ENCODE results near the gene SPATA12. TPM values are rescaled to one million over a fixed set of nuclear protein-coding genes. Genes with fewer than 3 reads are reported as not detected.

Gene SPATA12
- total and polyA plus RNA-seq, 12 donors = not detected

DNA sequence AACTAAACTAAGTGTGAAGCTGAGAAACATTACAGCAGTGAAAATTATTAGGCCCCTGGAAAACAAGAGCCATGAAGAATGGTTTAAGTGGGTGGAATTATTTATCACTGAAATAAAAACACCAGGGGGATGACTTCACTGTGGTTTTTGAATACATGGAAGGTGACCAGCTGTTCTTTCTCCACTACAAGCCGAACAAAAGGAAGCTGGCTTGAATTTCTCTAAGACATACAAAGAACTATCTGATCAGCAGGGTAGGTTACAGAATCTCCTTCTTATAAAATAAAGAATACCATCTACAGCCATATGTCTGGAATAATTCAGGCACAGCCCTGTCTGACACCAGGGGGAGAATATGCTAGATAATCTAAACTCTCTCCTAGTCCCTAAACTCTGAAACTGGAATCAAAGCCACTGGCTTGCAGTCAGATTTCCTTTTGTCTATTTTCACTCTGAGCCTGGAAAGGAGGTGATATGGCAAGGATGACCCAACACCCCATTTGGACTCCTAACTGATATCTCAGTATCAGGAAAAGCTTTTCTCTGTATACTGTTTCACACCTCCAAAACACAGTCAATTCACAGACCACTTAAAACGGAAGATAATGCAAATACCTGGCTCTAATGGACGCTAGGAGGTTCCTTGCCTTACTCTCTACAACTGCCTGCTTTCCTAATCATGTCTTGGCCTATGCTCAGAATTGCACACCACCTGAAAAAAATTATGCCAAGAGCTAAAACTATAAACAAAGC, 31.2 kb downstream of the SPATA12 start:
- intact Hi-C loops (cut with DNase I) = loop anchor here in 1 of 10 donors (10.0 kb wide), 1 partner anchor 133 kb away; the partner anchor contains the start of gene APPL1
- Histone ChIP-seq H3K4me3 (no peak overlapping the region), H3K27me3 (no peaks in the 10 kb centered on the region), H3K9me3 (no peaks in the 10 kb centered on the region), H3K27ac (peak overlapping the region in 2 of 10 donors; percentile 6 to 30), H3K36me3 (peaks cover 0 to 17% (median 0%) of the 10 kb centered on the region in 9 donors), H3K4me1 (peaks cover 0 to 14% (median 0%) of the 10 kb centered on the region in 9 donors)
- no peak for DNase-seq
- WGBS, 2 donors = 47 to 56% methylated on average over 3 of the region's 3 CpGs
- peak in 5 of 8 donors; percentile 29 to 59 (median 44) for ATAC-seq
- TF ChIP-seq CTCF (IDR thresholded peaks at IDR 0.05) = no peak

- Histone ChIP-seq H3K9me3 (no peaks in the 10 kb centered on the region), H3K27ac (peak overlapping the region in 5 of 10 donors; percentile 14 to 59 (median 33)), H3K4me3 (no peak overlapping the region), H3K4me1 (peaks cover 0 to 14% (median 0%) of the 10 kb centered on the region in 9 donors), H3K36me3 (peaks cover 0 to 35% (median 0%) of the 10 kb centered on the region in 9 donors), H3K27me3 (no peaks in the 10 kb centered on the region)
- intact Hi-C loops (cut with DNase I) = loop anchor here in 1 of 10 donors (10.0 kb wide), 1 partner anchor 131 kb away; the partner anchor contains the start of gene APPL1
- ATAC-seq (no peak), DNase-seq (no peak)
- no peak for TF ChIP-seq CTCF (IDR thresholded peaks at IDR 0.05)
Measured at GRCh38 chr3:57093489-57093888, 33.0 kb downstream of the SPATA12 start.

- no peaks in the 10 kb centered on the region for H3K27me3 ChIP-seq
- peaks cover 0 to 14% (median 0%) of the 10 kb centered on the region in 9 donors for H3K4me1 ChIP-seq
- DNase-seq (no peak), ATAC-seq (peak in 1 of 8 donors; percentile 21)
- H3K9me3 ChIP-seq = no peaks in the 10 kb centered on the region
- no peak for TF ChIP-seq CTCF (IDR thresholded peaks at IDR 0.05)
- intact Hi-C loops (cut with DNase I) = loop anchor here in 1 of 10 donors (10.0 kb wide), 1 partner anchor 131 kb away; the partner anchor contains the start of gene APPL1
- H3K27ac ChIP-seq = peak overlapping the region in 6 of 10 donors; percentile 5 to 59 (median 24)
- peaks cover 0 to 39% (median 0%) of the 10 kb centered on the region in 9 donors for H3K36me3 ChIP-seq
- WGBS, 2 donors = 68 to 70% methylated on average over 6 of the region's 6 CpGs
- H3K4me3 ChIP-seq = peak overlapping the region in 1 of 10 donors; percentile 11
Measured at GRCh38 chr3:57093971-57094535, 33.6 kb downstream of the SPATA12 start.

DNA sequence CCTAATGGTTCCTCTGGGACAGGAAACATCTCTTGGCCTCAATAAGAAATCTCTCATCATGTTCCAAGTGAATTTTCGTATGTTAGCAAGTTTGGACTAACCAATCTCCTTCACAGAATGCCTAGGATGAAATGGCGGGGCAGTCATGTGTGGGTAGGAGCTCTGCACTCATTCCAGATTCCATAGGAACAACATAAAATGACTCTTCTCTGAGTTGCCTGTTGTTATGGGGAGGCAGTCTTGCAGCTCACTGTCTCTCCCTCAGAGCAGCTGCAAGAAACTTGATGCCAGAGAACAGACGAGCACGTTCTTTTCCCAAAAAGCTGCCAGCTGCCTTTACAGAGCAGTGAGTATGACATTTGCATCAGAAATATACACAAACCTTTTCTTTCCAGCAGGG, 34.1 kb downstream of the SPATA12 start:
- Histone ChIP-seq H3K27ac (peak overlapping the region in 6 of 10 donors; percentile 5 to 59 (median 24)), H3K27me3 (no peaks in the 10 kb centered on the region), H3K4me3 (peak overlapping the region in 1 of 10 donors; percentile 11), H3K4me1 (peaks cover 0 to 14% (median 0%) of the 10 kb centered on the region in 9 donors), H3K36me3 (peaks cover 0 to 39% (median 0%) of the 10 kb centered on the region in 9 donors), H3K9me3 (no peaks in the 10 kb centered on the region)
- intact Hi-C loops (cut with DNase I) = loop anchor here in 1 of 10 donors (10.0 kb wide), 1 partner anchor 130 kb away; the partner anchor contains the start of gene APPL1
- ATAC-seq (peak in 1 of 8 donors; percentile 33), DNase-seq (no peak)
- TF ChIP-seq CTCF (IDR thresholded peaks at IDR 0.05) = no peak
- 73% methylated on average over 4 of the region's 4 CpGs for WGBS, 2 donors

Data from heart right ventricle (tissue), 16 donors.